CD4-positive, alpha-beta T cell (primary cell): ENCODE data around the gene TNRC6B. TPM values are rescaled to one million over a fixed set of nuclear protein-coding genes. Genes with fewer than 3 reads are reported as not detected.

Experiments
- ATAC-seq: fragments of 200-7000 bp; cut with Tn5 transposase; one replicate; pipeline ENCODE4 v1.10.0; 2022; ENCODE audit warnings: mild to moderate bottlenecking; ENCODE audit not compliant: poor library complexity
- CTCF ChIA-PET: fragments of 350-600 bp; sonication (Branson Sonifier 250); formaldehyde crosslinking; loops from one replicate; lab custom pipeline; 2021; ENCODE audit warnings: antibody characterized with exemption, inconsistent platforms; lab: Charles Lee
- POLR2A ChIA-PET: fragments of 350-600 bp; sonication (Branson Sonifier 250); formaldehyde crosslinking; loops from one replicate; lab custom pipeline; 2021; ENCODE audit warnings: antibody characterized with exemption, inconsistent platforms; lab: Charles Lee
- DNase-seq, 14 experiments: peaks; one replicate each; pipeline ENCODE4 v3.0.0-alpha.2; 2013 to 2020; ENCODE audit warnings: mixed read lengths in 2 of 14
- H3K27ac ChIP-seq, 2 donors: one replicate each; pipeline versions ENCODE4 v1.5.1 to v1.7.0; 2013; ENCODE audit warnings: low read length in 2 of 2, low read depth in 1 of 2, mild to moderate bottlenecking in 1 of 2
- H3K27me3 ChIP-seq, 2 experiments: 1 replicate in 1 of 2; 2 replicates in 1 of 2; pipeline versions ENCODE4 v1.6.1 to v1.7.0; 2013; ENCODE audit warnings: low read length in 2 of 2, control low read depth in 1 of 2, mild to moderate bottlenecking in 1 of 2, moderate library complexity in 1 of 2; ENCODE audit not compliant: insufficient read depth in 2 of 2, control insufficient read depth in 1 of 2
- H3K36me3 ChIP-seq: one replicate; pipeline ENCODE4 v1.6.1; 2013; ENCODE audit warnings: low read length, control low read depth; ENCODE audit not compliant: insufficient read depth
- H3K4me1 ChIP-seq: one replicate; pipeline ENCODE4 v1.6.1; 2013; ENCODE audit warnings: low read length, control low read depth; ENCODE audit not compliant: insufficient read depth
- H3K4me3 ChIP-seq: one replicate; pipeline ENCODE4 v1.5.1; 2013; ENCODE audit warnings: mild to moderate bottlenecking, low read length, moderate library complexity
- H3K9me3 ChIP-seq, 2 experiments: 1 replicate in 1 of 2; 2 replicates in 1 of 2; pipeline versions ENCODE4 v1.6.1 to v1.7.0; 2013; ENCODE audit warnings: low read length in 2 of 2, mild to moderate bottlenecking in 2 of 2, control low read depth in 1 of 2, moderate library complexity in 1 of 2; ENCODE audit not compliant: control insufficient read depth in 1 of 2, insufficient read depth in 1 of 2
- H3K27ac Mint-ChIP-seq: one replicate; pipeline ENCODE4 v1.8.0; 2020; ENCODE audit warnings: mixed read lengths
- H3K27me3 Mint-ChIP-seq: one replicate; pipeline ENCODE4 v1.8.0; 2021; ENCODE audit warnings: mixed read lengths
- H3K36me3 Mint-ChIP-seq: one replicate; pipeline ENCODE4 v1.8.0; 2021; ENCODE audit warnings: low read depth, mixed read lengths
- H3K4me1 Mint-ChIP-seq: one replicate; pipeline ENCODE4 v1.8.0; 2021; ENCODE audit warnings: low read depth, mixed read lengths
- H3K4me3 Mint-ChIP-seq: one replicate; pipeline ENCODE4 v1.8.0; 2020; ENCODE audit warnings: mild to moderate bottlenecking, mixed read lengths
- H3K9me3 Mint-ChIP-seq: one replicate; pipeline ENCODE4 v1.8.0; 2020; ENCODE audit warnings: mixed read lengths
- CTCF ChIP-seq: fragments of 200-600 bp; IDR thresholded peaks from one replicate; pipeline ENCODE4 v1.8.0; 2022; ENCODE audit warnings: antibody characterized with exemption, mild to moderate bottlenecking
- intact Hi-C, 2 experiments: fragments of 100-400 bp; cut with DNase I in 1 of 2; cut with micrococcal nuclease in 1 of 2; formaldehyde crosslinking; loops; one replicate each; pipeline versions ENCODE4 v1.15.1 to v1.9.0; 2023 to 2025; cut with DNase I, micrococcal nuclease
- total RNA-seq, 174 experiments: library from RNA in 2 of 174; stranded (reverse) in 2 of 174; gene quantifications; one replicate each; pipeline ENCODE4 v1.2.3 and lab custom pipeline; 2021 to 2026

Gene TNRC6B
- total RNA-seq, 2 experiments from 2014 or later = 110 to 111 TPM

GRCh38 chr22:40368016-40368415 lies 190.3 kb downstream of the TNRC6B start:
- no peak for DNase-seq
- Mint-ChIP-seq H3K36me3 (peaks cover 67% of the 10 kb centered on the region), H3K9me3 (no peaks in the 10 kb centered on the region), H3K4me1 (peaks cover 14% of the 10 kb centered on the region), H3K4me3 (peak overlapping the region; percentile 13), H3K27me3 (no peaks in the 10 kb centered on the region), H3K27ac (peak overlapping the region; percentile 39)
- no peak for ATAC-seq
- H3K4me3 ChIP-seq = no peak overlapping the region
- no peak overlapping the region for H3K27ac ChIP-seq
- H3K27me3 ChIP-seq = no peaks in the 10 kb centered on the region
- H3K36me3 ChIP-seq = peaks cover 55% of the 10 kb centered on the region
- H3K4me1 ChIP-seq = peaks cover 14% of the 10 kb centered on the region
- POLR2A ChIA-PET = no interaction called here
- no peaks in the 10 kb centered on the region for H3K9me3 ChIP-seq
- intact Hi-C loops = loop anchor here in 1 of 2 experiments (5.0 kb wide), 1 partner anchor 269 kb away; the partner anchor contains the start of gene MRTFA
- CTCF ChIA-PET = no interaction called here
- TF ChIP-seq CTCF = no peak

- Mint-ChIP-seq H3K27me3 (no peaks in the 10 kb centered on the region), H3K9me3 (no peaks in the 10 kb centered on the region), H3K4me1 (peaks cover 19% of the 10 kb centered on the region), H3K36me3 (peaks cover 59% of the 10 kb centered on the region), H3K27ac (no peak overlapping the region), H3K4me3 (peak overlapping the region; percentile 38)
- TF ChIP-seq CTCF = no peak
- peaks cover 14% of the 10 kb centered on the region for H3K4me1 ChIP-seq
- no peaks in the 10 kb centered on the region for H3K27me3 ChIP-seq
- ATAC-seq (no peak), DNase-seq (no peak)
- H3K9me3 ChIP-seq = no peaks in the 10 kb centered on the region
- H3K27ac ChIP-seq = no peak overlapping the region
- H3K4me3 ChIP-seq = no peak overlapping the region
- intact Hi-C loops = loop anchor here in 1 of 2 experiments (5.0 kb wide), 1 partner anchor 268 kb away; the partner anchor contains the start of gene MRTFA
- POLR2A ChIA-PET = interaction anchor here (1.9 kb wide), 1 partner anchor 16 kb away, joined by 17 read pairs; no protein-coding TSS in a partner anchor
- CTCF ChIA-PET = no interaction called here
- peaks cover 52% of the 10 kb centered on the region for H3K36me3 ChIP-seq
These were observed 191.1 kb downstream of the TNRC6B start for GRCh38 chr22:40368836-40369235.

- Mint-ChIP-seq H3K27me3 (no peaks in the 10 kb centered on the region), H3K27ac (no peak overlapping the region), H3K9me3 (no peaks in the 10 kb centered on the region), H3K4me1 (peaks cover 35% of the 10 kb centered on the region), H3K4me3 (no peak overlapping the region), H3K36me3 (peaks cover 10% of the 10 kb centered on the region)
- DNase-seq (no peak), ATAC-seq (no peak)
- no peak overlapping the region for H3K4me3 ChIP-seq
- no peaks in the 10 kb centered on the region for H3K27me3 ChIP-seq
- no peaks in the 10 kb centered on the region for H3K9me3 ChIP-seq
- TF ChIP-seq CTCF = no peak
- intact Hi-C loops = loop anchor here in 1 of 2 experiments (5.0 kb wide), 1 partner anchor 108 kb away; no protein-coding TSS in a partner anchor
- H3K36me3 ChIP-seq = peaks cover 11% of the 10 kb centered on the region
- no peak overlapping the region for H3K27ac ChIP-seq
- ChIA-PET CTCF (no interaction called here), POLR2A (interaction anchor here (1.7 kb wide), 2 partner anchors 9 to 11 kb away, joined by 4 to 7 read pairs; no protein-coding TSS in a partner anchor)
- peaks cover 20% of the 10 kb centered on the region for H3K4me1 ChIP-seq
These were observed 196.8 kb downstream of the TNRC6B start for GRCh38 chr22:40374567-40374966.
